CD4-positive, alpha-beta T cell treated with Interleukin-4 for 4 hours (primary cell): ENCODE measurements around the gene F5.

Experiments used
- DNase-seq: peaks from one replicate; pipeline ENCODE4 v3.0.0-alpha.2; 2020

The F5 gene

GRCh38 chr1:169472738-169473137 lies 113.5 kb downstream of the F5 start:
- no peak for DNase-seq

GRCh38 chr1:169468982-169469381 lies 117.3 kb downstream of the F5 start:
- no peak for DNase-seq

GRCh38 chr1:169466259-169467230 lies 119.7 kb downstream of the F5 start:
- DNase-seq: peak; percentile 31

GRCh38 chr1:169465281-169465680 lies 121.0 kb downstream of the F5 start:
- DNase-seq: no peak
